Ectodermal cell (in vitro differentiated cells): ENCODE results near the gene LITAF.
"Not testable (repeated sequence)": the region's sequence is repeated elsewhere in the genome, so short reads cannot be mapped to it uniquely, and the experiment has no call there.

ENCODE experiments used
- H3K27ac ChIP-seq: 2 replicates; pipeline ENCODE4 v1.7.0; 2013; ENCODE audit warnings: mild to moderate bottlenecking, low read depth, low read length; ENCODE audit not compliant: insufficient read depth, poor library complexity, severe bottlenecking
- H3K27me3 ChIP-seq: 2 replicates; pipeline ENCODE4 v1.7.0; 2013; ENCODE audit warnings: mild to moderate bottlenecking, low read length; ENCODE audit not compliant: insufficient read depth, control insufficient read depth, poor library complexity, severe bottlenecking
- H3K36me3 ChIP-seq: one replicate; pipeline ENCODE4 v1.7.0; 2013; ENCODE audit warnings: low read length; ENCODE audit not compliant: control insufficient read depth, insufficient read depth
- H3K4me1 ChIP-seq: one replicate; pipeline ENCODE4 v1.7.0; 2013; ENCODE audit warnings: low read length; ENCODE audit not compliant: control insufficient read depth, insufficient read depth
- H3K4me3 ChIP-seq: 2 replicates; pipeline ENCODE4 v1.7.0; 2013; ENCODE audit warnings: low read depth, low read length, control low read depth; ENCODE audit not compliant: insufficient read depth
- H3K9me3 ChIP-seq: 2 replicates; pipeline ENCODE4 v1.7.0; 2013; ENCODE audit warnings: mild to moderate bottlenecking, low read length, moderate library complexity; ENCODE audit not compliant: control insufficient read depth
- WGBS, 2 experiments: methylation state at CpG; one replicate each; pipeline ENCODE4 v1.1.7; 2013; ENCODE audit warnings: missing lambda C conversion rate in 2 of 2; 5-methylcytosine and 5-hydroxymethylcytosine counted together

The LITAF gene

DNA sequence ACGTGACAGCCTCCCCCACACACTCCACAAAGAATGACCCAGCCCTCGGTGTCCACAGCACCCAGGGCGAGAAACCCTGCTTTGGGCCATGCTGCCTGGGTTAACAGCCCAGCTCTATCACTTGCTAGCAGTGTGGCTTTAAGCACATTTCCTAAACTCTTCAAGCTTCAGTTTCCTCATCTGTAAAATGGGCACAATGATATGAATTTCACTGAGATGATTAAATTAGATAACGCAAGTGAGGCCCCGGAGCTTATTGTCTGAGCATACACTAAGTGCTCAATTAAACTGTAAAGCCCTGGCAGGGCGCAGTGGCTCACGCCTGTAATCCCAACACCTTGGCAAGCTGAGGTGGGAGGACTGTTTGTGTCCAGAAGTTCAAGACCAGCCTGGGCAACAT, 79.4 kb downstream of the LITAF start:
- Histone ChIP-seq H3K36me3 (no peaks in the 10 kb centered on the region), H3K4me1 (peaks cover 8% of the 10 kb centered on the region), H3K27me3 (no peaks in the 10 kb centered on the region), H3K9me3 (no peaks in the 10 kb centered on the region), H3K4me3 (no peak overlapping the region), H3K27ac (no peak overlapping the region)
- 93 to 94% methylated on average over 7 of the region's 7 CpGs for WGBS, 2 experiments

GRCh38 chr16:11506741-11507305, 79.9 kb downstream of the LITAF start:
- no peaks in the 10 kb centered on the region for H3K9me3 ChIP-seq
- no peaks in the 10 kb centered on the region for H3K36me3 ChIP-seq
- WGBS, 2 experiments = 79 to 82% methylated on average over 12 of the region's 12 CpGs
- H3K4me1 ChIP-seq = peaks cover 11% of the 10 kb centered on the region
- no peak overlapping the region for H3K27ac ChIP-seq
- no peaks in the 10 kb centered on the region for H3K27me3 ChIP-seq
- H3K4me3 ChIP-seq = no peak overlapping the region

DNA sequence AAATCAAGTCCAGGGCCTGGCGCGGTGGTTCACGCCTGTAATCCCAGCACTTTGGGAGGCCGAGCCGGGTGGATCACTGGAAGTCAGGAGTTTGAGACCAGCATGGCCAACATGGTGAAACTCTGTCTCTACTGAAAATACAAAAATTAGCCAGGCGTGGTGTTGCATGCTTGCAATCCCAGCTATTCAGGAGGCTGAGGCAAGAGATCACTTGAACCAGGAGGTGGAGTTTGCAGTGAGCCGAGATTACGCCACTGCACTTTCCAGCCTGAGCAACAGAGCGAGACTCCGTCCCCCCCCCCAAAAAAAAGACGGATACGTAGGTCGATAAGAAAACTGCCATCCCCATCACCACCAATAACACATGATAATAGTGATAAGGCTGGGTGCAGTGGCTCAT, 82.5 kb downstream of the LITAF start:
- not testable (repeated sequence) for H3K36me3 ChIP-seq, H3K4me3 ChIP-seq, H3K27me3 ChIP-seq, H3K9me3 ChIP-seq, H3K27ac ChIP-seq
- WGBS, 2 experiments = 92 to 96% methylated on average over 10 to 13 of the region's 13 CpGs
- H3K4me1 ChIP-seq = peaks cover 20% of the 10 kb centered on the region

DNA sequence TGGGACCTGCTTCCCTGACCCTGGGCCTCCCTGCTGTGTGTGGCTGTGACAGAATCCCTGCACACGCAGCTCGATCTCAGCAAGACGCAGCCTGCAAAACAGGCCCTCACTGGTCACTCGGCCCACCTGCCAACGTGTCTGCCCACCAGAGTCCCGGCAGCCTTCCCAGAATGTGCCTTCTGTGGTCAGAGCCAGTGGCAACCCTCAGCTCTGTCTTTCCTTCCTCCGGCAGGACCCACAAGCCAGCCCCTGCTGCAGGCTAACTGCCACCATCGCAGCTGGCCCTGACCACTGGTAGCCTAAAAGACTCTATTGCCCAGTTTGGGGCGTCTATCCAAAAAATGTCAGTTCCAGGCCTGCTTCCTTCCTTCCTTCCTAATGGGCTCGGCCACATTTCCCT, 83.2 kb downstream of the LITAF start:
- no peak overlapping the region for H3K27ac ChIP-seq
- H3K9me3 ChIP-seq = no peaks in the 10 kb centered on the region
- H3K4me1 ChIP-seq = peaks cover 20% of the 10 kb centered on the region
- H3K36me3 ChIP-seq = no peaks in the 10 kb centered on the region
- H3K27me3 ChIP-seq = no peaks in the 10 kb centered on the region
- WGBS, 2 experiments = 86 to 88% methylated on average over 10 of the region's 10 CpGs
- no peak overlapping the region for H3K4me3 ChIP-seq

GRCh38 chr16:11502239-11502638, 84.5 kb downstream of the LITAF start:
- WGBS, 2 experiments = 53 to 54% methylated on average over 4 of the region's 4 CpGs
- H3K36me3 ChIP-seq = no peaks in the 10 kb centered on the region
- H3K27me3 ChIP-seq = no peaks in the 10 kb centered on the region
- peaks cover 28% of the 10 kb centered on the region for H3K4me1 ChIP-seq
- no peak overlapping the region for H3K4me3 ChIP-seq
- no peak overlapping the region for H3K27ac ChIP-seq
- H3K9me3 ChIP-seq = no peaks in the 10 kb centered on the region

DNA sequence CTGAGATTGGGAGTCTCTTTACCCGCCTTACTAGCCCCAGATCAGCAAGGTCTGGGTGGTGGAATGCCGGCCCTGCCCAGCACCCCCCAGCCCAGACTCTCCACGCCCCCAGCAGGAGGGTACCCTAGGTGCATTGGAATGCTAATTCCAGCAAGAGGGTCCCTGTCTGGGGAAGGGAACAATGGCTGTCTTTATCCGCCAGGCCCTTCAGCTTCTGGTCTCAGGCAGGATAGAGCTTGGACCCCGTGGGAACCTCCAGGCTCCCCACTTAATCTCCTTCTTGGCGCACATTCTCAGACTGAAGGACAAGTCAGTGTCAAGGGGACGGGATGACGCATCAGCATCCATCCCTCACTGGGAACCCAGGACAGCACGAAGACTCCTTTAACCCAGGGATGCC, 85.1 kb downstream of the LITAF start:
- no peaks in the 10 kb centered on the region for H3K9me3 ChIP-seq
- H3K36me3 ChIP-seq = no peaks in the 10 kb centered on the region
- no peak overlapping the region for H3K27ac ChIP-seq
- H3K4me1 ChIP-seq = peaks cover 27% of the 10 kb centered on the region
- H3K27me3 ChIP-seq = no peaks in the 10 kb centered on the region
- WGBS, 2 experiments = 5 to 7% methylated on average over 9 of the region's 9 CpGs
- H3K4me3 ChIP-seq = no peak overlapping the region

DNA sequence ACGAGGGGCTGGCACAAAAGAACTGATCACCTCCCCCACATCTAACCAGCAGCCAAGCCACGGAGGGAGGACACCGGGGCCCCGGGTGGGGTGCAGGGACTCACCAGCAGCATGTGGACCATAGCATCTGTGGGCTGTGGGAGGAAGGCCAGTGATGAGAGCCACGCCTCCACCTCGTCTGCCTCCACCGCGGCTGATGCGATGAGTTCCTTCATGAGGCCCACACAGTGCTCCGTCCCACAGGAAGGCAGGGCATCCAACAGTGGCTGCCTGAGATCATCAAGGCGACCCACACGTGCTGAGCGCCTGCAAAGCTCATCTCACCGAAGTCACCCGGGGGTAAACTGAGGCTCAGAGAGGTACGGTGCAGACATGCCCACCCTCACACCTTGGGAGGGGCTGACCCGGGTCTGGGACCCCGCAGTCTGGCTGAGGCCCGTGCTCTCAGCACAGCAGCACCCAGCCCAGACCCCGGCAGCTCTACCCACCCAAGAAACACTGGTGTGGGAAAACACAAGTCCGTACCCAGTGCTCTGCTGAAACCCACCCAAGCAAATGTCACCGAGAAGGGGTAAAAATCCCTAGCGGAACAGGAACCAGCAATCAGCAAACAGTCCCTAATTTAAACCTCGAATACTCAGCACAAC, 85.9 kb downstream of the LITAF start:
- Histone ChIP-seq H3K27ac (no peak overlapping the region), H3K4me1 (peaks cover 23% of the 10 kb centered on the region), H3K9me3 (no peaks in the 10 kb centered on the region), H3K4me3 (no peak overlapping the region), H3K27me3 (no peaks in the 10 kb centered on the region), H3K36me3 (no peaks in the 10 kb centered on the region)
- WGBS, 2 experiments = 71 to 75% methylated on average over 24 of the region's 24 CpGs

DNA sequence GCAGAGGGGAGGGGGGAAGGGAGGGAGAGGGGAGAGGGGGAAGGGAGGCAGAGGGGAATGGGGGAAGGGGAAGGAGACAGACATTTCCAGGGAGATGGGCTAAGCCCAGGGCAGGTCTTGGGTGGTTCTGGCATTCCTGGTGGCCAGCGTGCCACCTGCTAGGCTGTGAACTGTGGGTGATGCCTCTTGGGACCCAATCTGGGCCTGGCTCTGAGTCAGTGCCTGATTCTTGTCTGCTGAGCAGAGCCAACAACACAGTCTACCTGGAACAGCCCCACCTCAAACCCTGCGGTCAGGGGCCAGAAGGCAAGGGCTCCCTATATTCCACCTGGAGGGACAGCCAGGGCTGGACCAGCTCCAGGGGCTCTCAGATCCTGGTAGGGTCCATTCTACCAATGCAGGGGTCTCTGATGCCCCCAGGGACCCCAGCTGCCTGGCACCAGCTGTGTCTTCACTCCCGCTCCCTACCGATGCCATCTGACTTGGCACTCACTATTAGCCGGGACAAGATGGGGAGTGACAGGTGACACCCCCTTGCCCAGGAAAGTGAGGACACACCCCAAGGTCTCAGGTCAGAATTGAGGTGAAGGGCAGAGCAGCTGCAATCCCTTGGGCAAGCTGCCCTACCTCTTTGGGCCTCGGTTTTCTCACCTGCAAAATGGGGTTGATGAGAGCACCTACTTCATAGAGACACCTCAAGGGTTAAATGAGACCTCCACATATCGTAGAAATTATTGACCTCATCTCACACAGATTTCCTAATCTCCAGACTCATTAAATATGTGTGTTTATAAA, 87.2 kb downstream of the LITAF start:
- H3K27ac ChIP-seq = no peak overlapping the region

DNA sequence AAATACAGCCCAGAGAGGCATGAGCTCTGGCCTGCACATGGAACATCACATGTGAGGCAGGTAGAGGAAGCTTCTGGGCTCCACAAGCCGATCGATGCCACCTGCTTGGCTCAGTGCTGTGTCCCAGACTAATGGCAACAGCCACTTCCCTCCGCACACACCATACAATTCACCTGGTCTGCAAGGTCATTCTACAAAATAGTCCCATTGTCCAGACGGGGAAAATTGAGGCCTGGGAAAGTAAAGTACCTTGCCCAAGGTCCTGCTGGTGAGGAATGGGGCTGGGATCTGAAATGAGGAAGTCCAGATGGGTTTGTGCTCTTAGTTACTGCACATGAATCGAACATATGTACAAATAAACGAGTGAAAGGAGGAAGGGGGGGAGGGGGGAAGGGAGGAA, 88.0 kb downstream of the LITAF start:
- no peaks in the 10 kb centered on the region for H3K36me3 ChIP-seq
- H3K4me1 ChIP-seq = peaks cover 23% of the 10 kb centered on the region
- H3K27me3 ChIP-seq = no peaks in the 10 kb centered on the region
- WGBS, 2 experiments = 93 to 96% methylated on average over 4 to 6 of the region's 6 CpGs
- no peak overlapping the region for H3K4me3 ChIP-seq
- no peaks in the 10 kb centered on the region for H3K9me3 ChIP-seq
- no peak overlapping the region for H3K27ac ChIP-seq

More for the DNA sequence above, 87.2 kb downstream of the LITAF start:
- Histone ChIP-seq H3K36me3 (no peaks in the 10 kb centered on the region), H3K4me1 (peaks cover 23% of the 10 kb centered on the region), H3K9me3 (no peaks in the 10 kb centered on the region), H3K4me3 (no peak overlapping the region), H3K27me3 (no peaks in the 10 kb centered on the region)
- 92 to 94% methylated on average over 7 of the region's 7 CpGs for WGBS, 2 experiments

DNA sequence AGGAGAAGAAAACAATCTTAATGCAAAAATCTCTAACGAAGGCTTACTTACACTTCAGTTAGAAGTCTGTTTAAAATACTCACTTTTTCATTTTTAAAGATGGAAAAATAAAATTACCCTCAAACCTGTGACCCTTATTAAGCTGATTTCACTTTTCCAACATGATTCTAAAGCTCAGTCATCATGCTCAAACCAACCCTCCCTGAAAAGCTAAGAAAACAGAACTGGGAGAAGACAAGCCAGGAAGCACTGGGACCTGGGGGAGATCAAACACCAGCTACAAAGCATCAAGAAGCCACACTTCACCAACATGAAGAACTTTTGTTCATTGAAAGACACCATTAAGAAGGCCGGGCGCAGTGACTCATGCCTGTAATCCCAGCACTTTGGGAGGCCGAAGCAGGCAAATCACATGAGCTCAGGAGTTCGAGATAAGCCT, 88.8 kb downstream of the LITAF start:
- Histone ChIP-seq H3K36me3 (no peaks in the 10 kb centered on the region), H3K27me3 (no peaks in the 10 kb centered on the region), H3K27ac (no peak overlapping the region), H3K9me3 (no peaks in the 10 kb centered on the region), H3K4me3 (no peak overlapping the region), H3K4me1 (peaks cover 23% of the 10 kb centered on the region)
- 64 to 70% methylated on average over 4 to 5 of the region's 5 CpGs for WGBS, 2 experiments
